Measurements from ENCODE around the gene DCTN4.

Gene DCTN4

GRCh38 chr5:150734579-150735384 lies 24.0 kb downstream of the DCTN4 start:
- peak; percentile 24 for DNase-seq

- peak; percentile 9 for DNase-seq
These were observed 27.1 kb downstream of the DCTN4 start for GRCh38 chr5:150731669-150732242.

- no peak for DNase-seq
These were observed 29.0 kb downstream of the DCTN4 start for GRCh38 chr5:150729859-150730258.

- no peak for DNase-seq
These were observed 35.0 kb downstream of the DCTN4 start for GRCh38 chr5:150723845-150724244.

- no peak for DNase-seq
These were observed 48.7 kb downstream of the DCTN4 start for GRCh38 chr5:150710165-150710564.

GRCh38 chr5:150706776-150707390 lies 51.9 kb downstream of the DCTN4 start:
- no peak for DNase-seq

GRCh38 chr5:150703762-150704161 lies 55.1 kb downstream of the DCTN4 start:
- no peak for DNase-seq

GRCh38 chr5:150700594-150701377 lies 58.0 kb downstream of the DCTN4 start, which contains the start of gene RBM22:
RBM22 (minus strand) TSS chr5:150701062; CDS start chr5:150700985, 77 bp downstream.
- DNase-seq: peak; percentile 95

- no peak for DNase-seq
These were observed 58.6 kb downstream of the DCTN4 start for GRCh38 chr5:150700246-150700593.

GRCh38 chr5:150694612-150695011 lies 64.2 kb downstream of the DCTN4 start:
- DNase-seq: no peak

- no peak for DNase-seq
These were observed 66.5 kb downstream of the DCTN4 start for GRCh38 chr5:150692276-150692675.

GRCh38 chr5:150690760-150691159 lies 68.1 kb downstream of the DCTN4 start:
- no peak for DNase-seq

GRCh38 chr5:150689120-150689519 lies 69.7 kb downstream of the DCTN4 start:
- DNase-seq: no peak

GRCh38 chr5:150676578-150676977 lies 82.2 kb downstream of the DCTN4 start:
- DNase-seq: no peak

- no peak for DNase-seq
These were observed 83.7 kb downstream of the DCTN4 start for GRCh38 chr5:150675069-150675468.

GRCh38 chr5:150674341-150674821 lies 84.4 kb downstream of the DCTN4 start:
- peak; percentile 33 for DNase-seq

- DNase-seq: no peak
These were observed 85.9 kb downstream of the DCTN4 start for GRCh38 chr5:150672884-150673275.

GRCh38 chr5:150672237-150672883 lies 86.5 kb downstream of the DCTN4 start:
- no peak for DNase-seq

GRCh38 chr5:150671509-150672236 lies 87.1 kb downstream of the DCTN4 start:
- no peak for DNase-seq

GRCh38 chr5:150670948-150671310 lies 87.9 kb downstream of the DCTN4 start:
- no peak for DNase-seq

GRCh38 chr5:150670275-150670947 lies 88.4 kb downstream of the DCTN4 start:
- DNase-seq: no peak

Data from midbrain (tissue), 1 donor.